Measurements from ENCODE around the gene TMEM145.

The TMEM145 gene

GRCh38 chr19:42362891-42363440, 49.9 kb downstream of the TMEM145 start:
- DNase-seq (ENCODE audit: low spot score) = no peak

- peak; percentile 66 for DNase-seq (ENCODE audit: low spot score)
These were observed 50.7 kb downstream of the TMEM145 start for GRCh38 chr19:42363614-42364346.

GRCh38 chr19:42366673-42367072, 53.6 kb downstream of the TMEM145 start:
- DNase-seq (ENCODE audit: low spot score) = no peak

DNA sequence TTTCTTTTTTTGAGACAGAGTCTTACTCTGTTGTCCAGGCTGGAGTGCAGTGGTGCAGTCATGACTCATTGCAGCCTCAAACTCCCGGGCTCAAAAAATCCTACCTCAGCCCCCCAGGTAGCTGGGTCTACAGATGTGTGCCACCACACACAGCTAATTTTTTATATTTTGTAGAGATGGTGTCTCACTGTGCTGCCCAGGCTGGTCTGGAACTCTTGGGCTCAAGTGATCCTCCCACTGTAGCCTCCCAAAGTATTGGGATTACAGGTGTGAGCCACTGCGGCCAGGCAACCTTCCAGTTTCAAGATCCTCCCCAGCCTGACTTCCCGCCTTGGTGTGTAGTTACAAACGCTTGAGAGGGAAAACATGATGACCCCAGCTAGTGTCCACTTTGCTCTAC, 54.8 kb downstream of the TMEM145 start:
- DNase-seq (ENCODE audit: low spot score) = no peak

DNA sequence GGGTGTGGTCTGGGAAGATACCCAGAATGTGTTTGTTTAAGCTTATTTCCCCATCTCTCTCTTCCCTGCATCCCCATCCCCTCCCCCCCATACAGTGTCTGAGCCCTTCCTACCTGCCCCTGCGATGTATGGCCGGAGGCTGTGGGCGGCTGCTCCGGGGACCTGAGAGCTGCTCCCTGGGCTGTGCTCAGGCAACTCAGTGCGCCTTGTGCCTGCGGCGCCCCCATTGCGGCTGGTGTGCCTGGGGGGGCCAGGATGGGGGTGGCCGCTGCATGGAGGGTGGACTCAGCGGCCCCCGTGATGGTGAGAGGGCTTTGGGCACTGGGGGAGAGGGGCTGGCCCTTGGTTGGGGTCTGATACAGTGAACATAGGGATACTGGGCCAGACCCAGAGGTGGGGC, 55.3 kb downstream of the TMEM145 start:
- DNase-seq (ENCODE audit: low spot score) = no peak

DNA sequence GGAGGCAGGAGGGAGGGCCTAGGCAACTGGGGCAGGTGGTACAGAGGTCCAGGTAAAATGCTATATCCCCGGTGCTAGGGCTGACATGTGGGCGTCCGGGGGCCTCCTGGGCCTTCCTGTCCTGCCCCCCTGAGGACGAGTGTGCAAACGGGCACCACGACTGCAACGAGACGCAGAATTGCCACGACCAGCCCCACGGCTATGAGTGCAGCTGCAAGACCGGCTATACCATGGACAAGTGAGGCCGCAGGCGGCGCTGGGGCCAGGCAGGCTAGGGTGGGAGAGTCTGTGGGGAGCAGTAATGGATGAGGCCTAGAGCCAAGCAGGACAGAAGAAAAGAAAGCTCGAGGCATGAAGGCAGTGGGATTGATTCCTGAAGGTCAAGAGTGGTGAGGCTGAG, 55.7 kb downstream of the TMEM145 start:
- no peak for DNase-seq (ENCODE audit: low spot score)

DNA sequence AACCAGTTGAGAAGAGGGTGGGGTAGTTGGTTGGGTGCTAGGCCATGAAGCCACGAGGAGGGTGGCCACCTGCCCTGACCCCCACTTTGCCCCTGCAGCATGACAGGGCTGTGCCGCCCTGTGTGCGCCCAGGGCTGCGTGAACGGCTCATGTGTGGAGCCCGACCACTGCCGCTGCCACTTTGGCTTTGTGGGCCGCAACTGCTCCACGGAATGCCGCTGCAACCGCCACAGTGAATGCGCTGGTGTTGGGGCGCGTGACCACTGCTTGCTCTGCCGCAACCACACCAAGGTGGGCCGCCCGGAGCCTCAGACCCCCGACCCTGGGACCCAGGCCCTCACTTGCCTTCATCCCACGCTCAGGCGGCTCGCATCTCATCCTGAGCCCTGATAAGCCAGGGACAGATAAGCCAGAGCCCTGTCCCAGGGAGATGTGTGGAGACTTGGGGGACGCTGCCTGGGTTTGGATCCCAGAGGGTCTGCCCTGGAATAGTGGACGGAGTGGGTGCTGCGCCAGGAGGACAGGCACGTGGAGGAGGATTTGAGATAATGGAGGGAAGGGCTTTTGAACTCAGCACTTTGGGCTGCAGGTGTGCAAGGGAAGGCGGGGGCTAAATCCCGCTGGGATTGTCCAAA, 56.4 kb downstream of the TMEM145 start:
- DNase-seq (ENCODE audit: low spot score) = no peak

DNA sequence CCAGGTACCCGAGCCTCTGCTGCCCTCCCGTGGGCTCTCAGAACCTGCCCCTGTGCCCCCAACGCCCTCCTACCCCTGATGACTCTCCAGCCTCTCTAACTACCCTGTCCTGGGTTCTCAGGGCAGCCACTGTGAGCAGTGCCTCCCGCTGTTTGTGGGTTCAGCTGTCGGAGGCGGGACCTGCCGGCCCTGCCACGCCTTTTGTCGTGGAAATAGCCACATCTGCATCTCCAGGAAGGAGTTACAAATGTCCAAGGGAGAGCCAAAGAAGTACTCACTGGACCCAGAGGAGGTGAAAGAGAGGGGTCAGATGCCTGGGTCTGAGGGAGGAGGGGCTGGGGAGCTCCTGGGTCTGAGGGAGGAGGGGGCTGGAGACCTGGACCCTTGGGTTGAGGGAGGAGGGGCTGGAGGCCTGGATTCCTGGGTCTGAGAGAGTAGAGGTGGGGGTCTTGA, 57.0 kb downstream of the TMEM145 start:
- no peak for DNase-seq (ENCODE audit: low spot score)

DNA sequence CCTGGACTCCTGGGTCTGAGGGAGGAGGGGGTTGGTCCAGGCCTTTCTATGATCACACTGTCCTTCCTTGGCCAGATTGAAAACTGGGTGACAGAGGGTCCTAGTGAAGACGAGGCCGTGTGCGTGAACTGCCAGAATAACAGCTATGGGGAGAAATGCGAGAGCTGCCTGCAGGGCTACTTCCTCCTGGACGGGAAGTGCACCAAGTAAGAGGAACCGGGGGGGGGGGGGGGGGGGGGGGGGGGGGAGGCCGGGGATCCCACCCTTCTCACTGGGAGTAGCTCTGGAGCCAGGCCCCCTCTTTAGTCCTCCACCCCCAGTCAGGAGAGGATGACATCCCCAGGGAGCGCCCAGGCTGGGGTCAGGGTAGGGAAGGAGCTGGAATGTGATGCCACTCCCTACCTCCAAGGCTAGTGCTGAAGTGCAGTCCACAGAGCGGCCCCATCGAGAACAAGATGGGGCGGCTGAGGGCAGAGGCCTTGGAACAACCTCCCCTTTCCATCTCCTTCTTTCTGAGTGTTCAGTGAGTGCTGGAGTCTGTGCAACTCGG, 57.6 kb downstream of the TMEM145 start:
- no peak for DNase-seq (ENCODE audit: low spot score)

Measured in germinal center (tissue), 1 donor.